Measurements from ENCODE around the gene ABLIM2.

Gene ABLIM2

GRCh38 chr4:8170341-8170740 lies 11.7 kb upstream of the ABLIM2 start:
- TF ChIP-seq, protein P1, sequence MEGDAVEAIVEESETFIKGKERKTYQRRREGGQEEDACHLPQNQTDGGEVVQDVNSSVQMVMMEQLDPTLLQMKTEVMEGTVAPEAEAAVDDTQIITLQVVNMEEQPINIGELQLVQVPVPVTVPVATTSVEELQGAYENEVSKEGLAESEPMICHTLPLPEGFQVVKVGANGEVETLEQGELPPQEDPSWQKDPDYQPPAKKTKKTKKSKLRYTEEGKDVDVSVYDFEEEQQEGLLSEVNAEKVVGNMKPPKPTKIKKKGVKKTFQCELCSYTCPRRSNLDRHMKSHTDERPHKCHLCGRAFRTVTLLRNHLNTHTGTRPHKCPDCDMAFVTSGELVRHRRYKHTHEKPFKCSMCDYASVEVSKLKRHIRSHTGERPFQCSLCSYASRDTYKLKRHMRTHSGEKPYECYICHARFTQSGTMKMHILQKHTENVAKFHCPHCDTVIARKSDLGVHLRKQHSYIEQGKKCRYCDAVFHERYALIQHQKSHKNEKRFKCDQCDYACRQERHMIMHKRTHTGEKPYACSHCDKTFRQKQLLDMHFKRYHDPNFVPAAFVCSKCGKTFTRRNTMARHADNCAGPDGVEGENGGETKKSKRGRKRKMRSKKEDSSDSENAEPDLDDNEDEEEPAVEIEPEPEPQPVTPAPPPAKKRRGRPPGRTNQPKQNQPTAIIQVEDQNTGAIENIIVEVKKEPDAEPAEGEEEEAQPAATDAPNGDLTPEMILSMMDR (IDR thresholded peaks at IDR 0.05; ENCODE audit: insufficient read depth, low read length, poor library complexity, severe bottlenecking): no peak
- no peak overlapping the region for H3K4me3 ChIP-seq (replicated peaks; ENCODE audit: low read depth, low read length)
- H3K36me3 ChIP-seq (ENCODE audit: control insufficient read depth, insufficient read depth, low read length): no peaks in the 10 kb centered on the region
- no peak for DNase-seq (ENCODE audit: extremely low read depth, insufficient read length)
- no peaks in the 10 kb centered on the region for H3K27me3 ChIP-seq (replicated peaks; ENCODE audit: control insufficient read depth, insufficient read depth, low read length)

DNA sequence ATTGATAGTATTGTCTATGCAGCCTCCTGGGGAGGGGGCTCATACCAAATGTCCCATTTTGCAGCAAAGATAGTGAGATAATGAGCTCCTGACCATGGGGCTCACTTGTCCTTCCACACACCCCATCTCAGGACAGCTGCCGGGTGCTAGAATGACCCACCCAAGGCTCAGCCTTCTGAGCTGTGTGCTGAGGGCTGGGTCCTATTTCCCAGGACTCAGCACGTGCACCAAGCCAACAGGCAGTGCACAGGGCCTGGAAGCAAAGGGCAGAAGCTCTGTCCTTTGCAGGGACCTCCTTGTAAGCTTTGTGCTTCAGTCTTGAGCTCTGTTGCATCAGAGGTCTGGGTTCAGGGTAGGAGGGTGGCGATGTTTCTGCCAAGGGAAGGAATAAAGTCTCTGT lies 11.2 kb upstream of the ABLIM2 start:
- Histone ChIP-seq H3K36me3 (ENCODE audit: control insufficient read depth, insufficient read depth, low read length) (no peaks in the 10 kb centered on the region), H3K27me3 (replicated peaks; ENCODE audit: control insufficient read depth, insufficient read depth, low read length) (no peaks in the 10 kb centered on the region), H3K4me3 (replicated peaks; ENCODE audit: low read depth, low read length) (no peak overlapping the region)
- TF ChIP-seq, protein P1 (IDR thresholded peaks at IDR 0.05; ENCODE audit: insufficient read depth, low read length, poor library complexity, severe bottlenecking): no peak
- DNase-seq (ENCODE audit: extremely low read depth, insufficient read length): no peak

GRCh38 chr4:8168832-8169598 lies 10.4 kb upstream of the ABLIM2 start:
- no peak overlapping the region for H3K4me3 ChIP-seq (replicated peaks; ENCODE audit: low read depth, low read length)
- DNase-seq (ENCODE audit: extremely low read depth, insufficient read length): no peak
- no peaks in the 10 kb centered on the region for H3K27me3 ChIP-seq (replicated peaks; ENCODE audit: control insufficient read depth, insufficient read depth, low read length)
- H3K36me3 ChIP-seq (ENCODE audit: control insufficient read depth, insufficient read depth, low read length): no peaks in the 10 kb centered on the region
- TF ChIP-seq, protein P1 (IDR thresholded peaks at IDR 0.05; ENCODE audit: insufficient read depth, low read length, poor library complexity, severe bottlenecking): no peak

DNA sequence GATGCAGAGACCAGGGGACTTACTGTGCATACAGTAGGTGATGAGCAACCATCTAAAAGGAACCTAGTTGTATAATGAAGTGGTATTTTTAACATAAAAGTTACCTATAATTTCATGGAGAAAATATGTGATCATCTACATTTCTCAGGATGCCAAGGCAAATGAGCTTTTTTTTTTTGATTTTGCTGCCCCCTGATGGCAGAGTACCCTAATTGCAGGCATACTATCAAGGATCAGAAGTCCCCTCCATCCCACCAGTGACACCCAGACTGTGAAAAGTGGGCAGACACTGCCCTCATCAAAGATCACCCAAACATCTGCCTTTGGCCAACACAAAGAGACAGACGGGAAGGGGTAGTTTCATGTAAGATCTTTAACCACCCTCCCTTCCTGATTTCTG lies 9.6 kb upstream of the ABLIM2 start:
- Histone ChIP-seq H3K36me3 (ENCODE audit: control insufficient read depth, insufficient read depth, low read length) (no peaks in the 10 kb centered on the region), H3K4me3 (replicated peaks; ENCODE audit: low read depth, low read length) (no peak overlapping the region), H3K27me3 (replicated peaks; ENCODE audit: control insufficient read depth, insufficient read depth, low read length) (no peaks in the 10 kb centered on the region)
- TF ChIP-seq, protein P1 (IDR thresholded peaks at IDR 0.05; ENCODE audit: insufficient read depth, low read length, poor library complexity, severe bottlenecking): peak; percentile 13
- no peak for DNase-seq (ENCODE audit: extremely low read depth, insufficient read length)

DNA sequence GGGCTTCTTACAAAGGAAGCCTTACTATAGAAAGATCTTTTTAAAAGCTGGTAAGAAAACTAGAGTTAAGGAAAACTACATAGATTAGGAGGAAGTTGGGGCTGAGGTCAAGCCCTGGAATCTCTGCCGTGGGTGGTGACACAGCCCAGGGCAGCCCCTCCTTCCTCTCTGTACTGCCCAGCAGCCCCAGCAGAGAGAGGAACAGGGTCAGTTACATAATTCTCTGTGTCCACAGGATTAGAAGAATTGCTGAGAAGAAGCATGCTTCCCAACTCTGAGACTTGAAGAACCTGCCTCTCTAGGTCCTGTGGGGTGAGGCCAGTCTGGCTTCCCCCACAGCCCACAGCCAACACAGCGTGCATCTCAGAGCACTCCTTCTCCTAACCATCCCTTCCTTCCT lies 9.2 kb upstream of the ABLIM2 start:
- no peak for DNase-seq (ENCODE audit: extremely low read depth, insufficient read length)

More for the DNA sequence above, 9.2 kb upstream of the ABLIM2 start:
- TF ChIP-seq, protein P1 (IDR thresholded peaks at IDR 0.05; ENCODE audit: insufficient read depth, low read length, poor library complexity, severe bottlenecking): no peak
- H3K4me3 ChIP-seq (replicated peaks; ENCODE audit: low read depth, low read length): no peak overlapping the region
- H3K27me3 ChIP-seq (replicated peaks; ENCODE audit: control insufficient read depth, insufficient read depth, low read length): no peaks in the 10 kb centered on the region
- no peaks in the 10 kb centered on the region for H3K36me3 ChIP-seq (ENCODE audit: control insufficient read depth, insufficient read depth, low read length)

Data from GM06990 (cell line).